ENCODE data around the gene IL1R1. TPM values are rescaled to one million over a fixed set of nuclear protein-coding genes. Genes with fewer than 3 reads are reported as not detected.

Gene IL1R1
- total and polyA plus RNA-seq, 8 donors = 17.5 to 109 (median 51.3) TPM

- WGBS, 5 donors = 81 to 98% (median 89%) methylated on average over 7 of the region's 7 CpGs
- Histone ChIP-seq H3K27me3 (no peaks in the 10 kb centered on the region), H3K4me1 (peaks cover 0 to 9% (median 2%) of the 10 kb centered on the region in 4 donors), H3K36me3 (peaks cover 14 to 68% (median 59%) of the 10 kb centered on the region in 4 donors), H3K27ac (no peak overlapping the region), H3K9me3 (no peaks in the 10 kb centered on the region), H3K4me3 (no peak overlapping the region)
- intact Hi-C loops (cut with DNase I; ENCODE audit: low total_unique reads) = loop anchor here (2.0 kb wide), 1 partner anchor 25 kb away; no protein-coding TSS in a partner anchor
- no peak for DNase-seq
- no peak for TF ChIP-seq POLR2A (IDR thresholded peaks at IDR 0.05)
- no peak for TF ChIP-seq CTCF (IDR thresholded peaks at IDR 0.05)
- no peak for TF ChIP-seq POLR2AphosphoS5 (IDR thresholded peaks at IDR 0.05)
- no peak for TF ChIP-seq EP300 (IDR thresholded peaks at IDR 0.05)
Observed at GRCh38 chr2:102177814-102178478, 35.4 kb downstream of the IL1R1 start.

GRCh38 chr2:102179061-102179460, 36.5 kb downstream of the IL1R1 start:
- intact Hi-C loops (cut with DNase I; ENCODE audit: low total_unique reads) = loop anchor here (2.0 kb wide), 1 partner anchor 26 kb away; no protein-coding TSS in a partner anchor
- H3K9me3 ChIP-seq = no peaks in the 10 kb centered on the region
- WGBS, 5 donors = 76 to 81% (median 80%) methylated on average over 3 of the region's 3 CpGs
- no peak for DNase-seq
- no peak overlapping the region for H3K27ac ChIP-seq
- H3K4me1 ChIP-seq = peaks cover 0 to 9% (median 2%) of the 10 kb centered on the region in 4 donors
- no peak overlapping the region for H3K4me3 ChIP-seq
- no peak for TF ChIP-seq POLR2AphosphoS5 (IDR thresholded peaks at IDR 0.05)
- peaks cover 12 to 56% (median 48%) of the 10 kb centered on the region in 4 donors for H3K36me3 ChIP-seq
- H3K27me3 ChIP-seq = no peaks in the 10 kb centered on the region

GRCh38 chr2:102179788-102180686, 37.5 kb downstream of the IL1R1 start:
- TF ChIP-seq EP300 (IDR thresholded peaks at IDR 0.05) (no peak), POLR2A (IDR thresholded peaks at IDR 0.05) (no peak)
- DNase-seq = no peak
- no peaks in the 10 kb centered on the region for H3K9me3 ChIP-seq
- H3K27me3 ChIP-seq = no peaks in the 10 kb centered on the region
- intact Hi-C loops (cut with DNase I; ENCODE audit: low total_unique reads) = loop anchor here (2.0 to 10.0 kb wide), 2 partner anchors 27 to 55 kb away; no protein-coding TSS in a partner anchor
- peaks cover 11 to 47% (median 38%) of the 10 kb centered on the region in 4 donors for H3K36me3 ChIP-seq
- 90 to 96% (median 91%) methylated on average over 2 of the region's 2 CpGs for WGBS, 5 donors
- H3K4me1 ChIP-seq = peaks cover 0 to 9% (median 2%) of the 10 kb centered on the region in 4 donors
- no peak overlapping the region for H3K4me3 ChIP-seq
- H3K27ac ChIP-seq = no peak overlapping the region

GRCh38 chr2:102180687-102180999, 38.1 kb downstream of the IL1R1 start:
- TF ChIP-seq POLR2AphosphoS5 (IDR thresholded peaks at IDR 0.05) (no peak), POLR2A (IDR thresholded peaks at IDR 0.05) (no peak), EP300 (IDR thresholded peaks at IDR 0.05) (no peak), CTCF (IDR thresholded peaks at IDR 0.05) (no peak)
- peaks cover 11 to 41% (median 32%) of the 10 kb centered on the region in 4 donors for H3K36me3 ChIP-seq
- no peak overlapping the region for H3K27ac ChIP-seq
- no peaks in the 10 kb centered on the region for H3K27me3 ChIP-seq
- DNase-seq = no peak
- no peak overlapping the region for H3K4me3 ChIP-seq
- peaks cover 0 to 9% (median 2%) of the 10 kb centered on the region in 4 donors for H3K4me1 ChIP-seq
- 34 to 50% (median 38%) methylated on average over 1 of the region's 1 CpG for WGBS, 5 donors
- no peaks in the 10 kb centered on the region for H3K9me3 ChIP-seq
- intact Hi-C loops (cut with DNase I; ENCODE audit: low total_unique reads) = loop anchor here (10.0 kb wide), 1 partner anchor 54 kb away; no protein-coding TSS in a partner anchor

DNA sequence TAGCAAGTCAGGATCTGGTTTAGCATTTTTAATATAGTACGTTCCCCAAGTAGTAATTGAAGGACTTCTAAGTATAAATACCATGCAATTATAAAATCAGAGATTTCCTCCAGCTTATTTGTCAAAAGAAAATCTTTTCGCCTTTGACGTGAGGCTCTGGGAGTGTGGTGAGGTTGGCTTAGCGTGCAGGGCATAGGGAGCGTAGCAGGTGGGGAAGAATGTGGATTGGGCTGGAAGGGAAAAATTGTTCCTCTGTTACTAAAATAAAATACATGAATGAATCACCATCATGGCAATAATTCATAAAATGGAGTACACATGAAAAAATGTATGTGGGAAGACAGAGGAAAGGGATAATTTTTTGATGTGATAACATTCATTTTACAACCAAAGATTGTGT, 38.8 kb downstream of the IL1R1 start:
- 86 to 94% (median 92%) methylated on average over 5 of the region's 5 CpGs for WGBS, 5 donors
- intact Hi-C loops (cut with DNase I; ENCODE audit: low total_unique reads) = loop anchor here (10.0 kb wide), 1 partner anchor 53 kb away; no protein-coding TSS in a partner anchor
- H3K4me1 ChIP-seq = peaks cover 0 to 9% (median 2%) of the 10 kb centered on the region in 4 donors

More for the DNA sequence above, 38.8 kb downstream of the IL1R1 start:
- no peak overlapping the region for H3K4me3 ChIP-seq
- H3K27me3 ChIP-seq = no peaks in the 10 kb centered on the region
- no peaks in the 10 kb centered on the region for H3K9me3 ChIP-seq
- no peak overlapping the region for H3K27ac ChIP-seq
- no peak for DNase-seq
- TF ChIP-seq POLR2AphosphoS5 (IDR thresholded peaks at IDR 0.05) (no peak), EP300 (IDR thresholded peaks at IDR 0.05) (no peak), CTCF (IDR thresholded peaks at IDR 0.05) (no peak), POLR2A (IDR thresholded peaks at IDR 0.05) (no peak)
- H3K36me3 ChIP-seq = peaks cover 9 to 33% (median 25%) of the 10 kb centered on the region in 4 donors

Measured in stomach (tissue), 9 donors.